Measurements from ENCODE around the gene UEVLD.

The UEVLD gene

GRCh38 chr11:18618342-18619025, 29.9 kb upstream of the UEVLD start:
- no peak overlapping the region for H3K4me3 ChIP-seq (replicated peaks; ENCODE audit: low read depth, low read length)
- no peak for DNase-seq (ENCODE audit: extremely low read depth, low read depth)
- no peak for TF ChIP-seq CTCF (IDR thresholded peaks at IDR 0.05; ENCODE audit: low read depth, low read length, missing control alignments)

GRCh38 chr11:18617688-18618341, 29.3 kb upstream of the UEVLD start:
- DNase-seq (ENCODE audit: extremely low read depth, low read depth): no peak
- H3K4me3 ChIP-seq (replicated peaks; ENCODE audit: low read depth, low read length): no peak overlapping the region
- TF ChIP-seq CTCF (IDR thresholded peaks at IDR 0.05; ENCODE audit: low read depth, low read length, missing control alignments): no peak

- no peak for TF ChIP-seq CTCF (IDR thresholded peaks at IDR 0.05; ENCODE audit: low read depth, low read length, missing control alignments)
- no peak for DNase-seq (ENCODE audit: extremely low read depth, low read depth)
- no peak overlapping the region for H3K4me3 ChIP-seq (replicated peaks; ENCODE audit: low read depth, low read length)
These were observed 27.3 kb upstream of the UEVLD start for GRCh38 chr11:18615628-18616392.

- no peak overlapping the region for H3K4me3 ChIP-seq (replicated peaks; ENCODE audit: low read depth, low read length)
- no peak for TF ChIP-seq CTCF (IDR thresholded peaks at IDR 0.05; ENCODE audit: low read depth, low read length, missing control alignments)
- no peak for DNase-seq (ENCODE audit: extremely low read depth, low read depth)
These were observed 26.1 kb upstream of the UEVLD start for GRCh38 chr11:18614667-18615066.

GRCh38 chr11:18612394-18612793, 23.9 kb upstream of the UEVLD start:
- no peak for DNase-seq (ENCODE audit: extremely low read depth, low read depth)
- H3K4me3 ChIP-seq (replicated peaks; ENCODE audit: low read depth, low read length): no peak overlapping the region
- TF ChIP-seq CTCF (IDR thresholded peaks at IDR 0.05; ENCODE audit: low read depth, low read length, missing control alignments): no peak

- no peak for DNase-seq (ENCODE audit: extremely low read depth, low read depth)
- H3K4me3 ChIP-seq (replicated peaks; ENCODE audit: low read depth, low read length): no peak overlapping the region
- TF ChIP-seq CTCF (IDR thresholded peaks at IDR 0.05; ENCODE audit: low read depth, low read length, missing control alignments): no peak
These were observed 22.7 kb upstream of the UEVLD start for GRCh38 chr11:18611196-18611595.
